ENCODE measurements around the gene RALGPS1.

DNA sequence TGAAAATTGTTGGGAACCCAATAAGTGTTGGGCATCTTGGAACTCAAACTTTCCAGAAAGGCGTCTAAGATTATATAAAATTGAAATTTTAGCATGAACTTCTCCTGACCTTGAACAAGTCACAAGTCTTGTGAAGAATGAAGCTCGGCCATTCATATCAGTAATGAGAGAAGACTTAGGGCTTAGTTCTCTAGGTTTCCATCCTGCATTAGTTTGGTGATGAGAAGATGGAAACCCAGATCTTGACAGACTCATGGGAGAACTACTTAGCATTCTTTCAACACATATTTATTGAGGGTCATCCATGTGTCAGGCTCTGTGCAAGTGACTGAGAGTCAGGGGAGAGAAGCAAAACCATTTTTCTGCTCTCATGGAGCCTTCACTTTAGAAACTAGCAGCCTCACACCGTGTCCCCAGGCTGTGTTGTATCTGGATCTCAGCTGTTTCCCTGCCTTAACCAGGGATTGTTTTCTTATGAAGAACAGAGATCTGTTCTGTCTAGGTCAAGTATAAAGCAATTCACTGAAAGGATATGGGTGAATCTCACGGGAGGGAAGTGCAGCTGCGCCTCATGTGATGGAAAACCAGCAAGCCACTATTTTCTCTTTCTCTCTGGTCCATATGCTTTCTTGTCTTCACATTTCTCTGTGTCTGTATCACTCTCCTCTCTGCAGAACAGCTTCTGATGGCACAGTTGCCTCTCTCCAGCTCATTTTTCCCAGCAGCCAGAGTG, 353.4 kb downstream of the RALGPS1 start:
- TF ChIP-seq RAD21 (CRISPR knock-in tag; IDR thresholded peaks at IDR 0.05) = no peak
- TF ChIP-seq KAT2B (IDR thresholded peaks at IDR 0.05; ENCODE audit: borderline replicate concordance, low read depth, low read length) = no peak
- no peak for TF ChIP-seq ZNF747 (CRISPR knock-in tag; IDR thresholded peaks at IDR 0.05; ENCODE audit: borderline replicate concordance)
- TF ChIP-seq GMEB1 (CRISPR knock-in tag; IDR thresholded peaks at IDR 0.05; ENCODE audit: borderline replicate concordance) = no peak
- TF ChIP-seq SMAD1 (CRISPR knock-in tag; IDR thresholded peaks at IDR 0.05; ENCODE audit: borderline replicate concordance, low read depth) = no peak
- no peak for TF ChIP-seq ZNF550 (CRISPR knock-in tag; IDR thresholded peaks at IDR 0.05; ENCODE audit: borderline replicate concordance)

Data from HepG2 (cell line).